Stomach smooth muscle (tissue), 2 donors: ENCODE results near the gene IMP3.
"Not testable (repeated sequence)": the region's sequence is repeated elsewhere in the genome, so short reads cannot be mapped to it uniquely, and the experiment has no call there.

ENCODE experiments used
- H3K27ac ChIP-seq: one replicate; pipeline ENCODE4 v1.7.0; 2013; ENCODE audit warnings: mild to moderate bottlenecking, low read length, inconsistent platforms
- H3K27me3 ChIP-seq, 2 donors: one replicate each; pipeline ENCODE4 v1.7.0; 2013; ENCODE audit warnings: low read length in 2 of 2; ENCODE audit not compliant: insufficient read depth in 2 of 2, control insufficient read depth in 1 of 2
- H3K36me3 ChIP-seq, 2 donors: one replicate each; pipeline ENCODE4 v1.7.0; 2013; ENCODE audit warnings: low read length in 2 of 2; ENCODE audit not compliant: control insufficient read depth in 2 of 2, insufficient read depth in 2 of 2
- H3K4me1 ChIP-seq: one replicate; pipeline ENCODE4 v1.7.0; 2013; ENCODE audit warnings: low read length; ENCODE audit not compliant: control insufficient read depth, insufficient read depth
- H3K4me3 ChIP-seq, 2 donors: one replicate each; pipeline ENCODE4 v1.7.0; 2013; ENCODE audit warnings: low read length in 2 of 2
- H3K9ac ChIP-seq, 2 donors: one replicate each; pipeline ENCODE4 v1.7.0; 2013; ENCODE audit warnings: low read length in 2 of 2, mild to moderate bottlenecking in 1 of 2
- H3K9me3 ChIP-seq, 2 donors: one replicate each; pipeline ENCODE4 v1.7.0; 2013; ENCODE audit warnings: low read length in 2 of 2; ENCODE audit not compliant: control insufficient read depth in 2 of 2
- donor health status: healthy.
- donor health status: Pancreatic carcinoma.

The IMP3 gene

GRCh38 chr15:75680007-75680789 lies 40.2 kb upstream of the IMP3 start:
- peak overlapping the region; percentile 53 for H3K27ac ChIP-seq

GRCh38 chr15:75678324-75678690 lies 38.3 kb upstream of the IMP3 start:
- not testable (repeated sequence) for H3K9ac ChIP-seq, H3K27ac ChIP-seq, H3K4me3 ChIP-seq, H3K9me3 ChIP-seq, H3K27me3 ChIP-seq
- Histone ChIP-seq H3K36me3 (peaks cover 35 to 50% of the 10 kb centered on the region in 2 donors), H3K4me1 (peaks cover 24% of the 10 kb centered on the region)

More at GRCh38 chr15:75680007-75680789, 40.2 kb upstream of the IMP3 start:
- Histone ChIP-seq H3K4me3 (no peak overlapping the region), H3K36me3 (peaks cover 44 to 60% of the 10 kb centered on the region in 2 donors), H3K9me3 (no peaks in the 10 kb centered on the region), H3K27me3 (no peaks in the 10 kb centered on the region), H3K9ac (peak overlapping the region in 1 of 2 donors; percentile 21), H3K4me1 (peaks cover 20% of the 10 kb centered on the region)

- H3K27me3 ChIP-seq: no peaks in the 10 kb centered on the region
- H3K36me3 ChIP-seq: peaks cover 35 to 49% of the 10 kb centered on the region in 2 donors
- peaks cover 31% of the 10 kb centered on the region for H3K4me1 ChIP-seq
- no peak overlapping the region for H3K27ac ChIP-seq
- H3K4me3 ChIP-seq: no peak overlapping the region
- no peaks in the 10 kb centered on the region for H3K9me3 ChIP-seq
- H3K9ac ChIP-seq: no peak overlapping the region
Measured at GRCh38 chr15:75677465-75678323, 37.7 kb upstream of the IMP3 start.

GRCh38 chr15:75676688-75677464 lies 36.9 kb upstream of the IMP3 start:
- no peak overlapping the region for H3K9ac ChIP-seq
- no peak overlapping the region for H3K27ac ChIP-seq
- H3K27me3 ChIP-seq: no peaks in the 10 kb centered on the region
- peaks cover 39% of the 10 kb centered on the region for H3K4me1 ChIP-seq
- H3K4me3 ChIP-seq: no peak overlapping the region
- H3K9me3 ChIP-seq: no peaks in the 10 kb centered on the region
- peaks cover 30 to 47% of the 10 kb centered on the region in 2 donors for H3K36me3 ChIP-seq

- Histone ChIP-seq H3K27me3 (no peaks in the 10 kb centered on the region), H3K9ac (no peak overlapping the region), H3K9me3 (no peaks in the 10 kb centered on the region), H3K4me1 (peaks cover 43% of the 10 kb centered on the region), H3K4me3 (no peak overlapping the region), H3K36me3 (peaks cover 27 to 36% of the 10 kb centered on the region in 2 donors), H3K27ac (no peak overlapping the region)
Measured at GRCh38 chr15:75675579-75676404, 35.8 kb upstream of the IMP3 start.

GRCh38 chr15:75674366-75674765 lies 34.3 kb upstream of the IMP3 start:
- Histone ChIP-seq H3K9me3 (no peaks in the 10 kb centered on the region), H3K36me3 (peaks cover 19 to 24% of the 10 kb centered on the region in 2 donors), H3K4me1 (peaks cover 48% of the 10 kb centered on the region), H3K27me3 (no peaks in the 10 kb centered on the region), H3K4me3 (no peak overlapping the region), H3K27ac (peak overlapping the region; percentile 88), H3K9ac (no peak overlapping the region)

GRCh38 chr15:75673426-75674235 lies 33.6 kb upstream of the IMP3 start:
- H3K4me1 ChIP-seq: peaks cover 43% of the 10 kb centered on the region
- no peaks in the 10 kb centered on the region for H3K9me3 ChIP-seq
- peaks cover 16 to 17% of the 10 kb centered on the region in 2 donors for H3K36me3 ChIP-seq
- H3K27me3 ChIP-seq: no peaks in the 10 kb centered on the region
- H3K27ac ChIP-seq: peak overlapping the region; percentile 88
- peak overlapping the region; percentile 35 to 58 for H3K9ac ChIP-seq
- peak overlapping the region in 1 of 2 donors; percentile 60 for H3K4me3 ChIP-seq

GRCh38 chr15:75672646-75673425 lies 32.8 kb upstream of the IMP3 start:
- peak overlapping the region; percentile 35 to 58 for H3K9ac ChIP-seq
- peaks cover 13 to 15% of the 10 kb centered on the region in 2 donors for H3K36me3 ChIP-seq
- H3K4me3 ChIP-seq: peak overlapping the region in 1 of 2 donors; percentile 60
- H3K4me1 ChIP-seq: peaks cover 43% of the 10 kb centered on the region
- H3K9me3 ChIP-seq: no peaks in the 10 kb centered on the region
- H3K27ac ChIP-seq: peak overlapping the region; percentile 88
- H3K27me3 ChIP-seq: no peaks in the 10 kb centered on the region
